Prostate gland (tissue), 2 donors: ENCODE results near the gene RHBDL1.

Experiments
- CTCF ChIP-seq, 4 experiments: fragments of 200-600 bp in 2 of 4; fragments of 450-650 bp in 2 of 4; sonication (generic) in 2 of 4; IDR thresholded peaks; 1 replicate in 3 of 4; 2 replicates in 1 of 4; pipeline ENCODE4 v1.5.1; 2016 to 2019; ENCODE audit warnings: antibody characterized with exemption in 4 of 4, mild to moderate bottlenecking in 2 of 4, moderate library complexity in 2 of 4
- POLR2A ChIP-seq: fragments of 450-650 bp; IDR thresholded peaks from one replicate; pipeline ENCODE4 v1.6.1; 2016; ENCODE audit warnings: antibody characterized with exemption, mild to moderate bottlenecking
- POLR2AphosphoS5 ChIP-seq: sonication (generic); formaldehyde crosslinking; IDR thresholded peaks from one replicate; pipeline ENCODE4 v1.6.1; 2017; ENCODE audit warnings: antibody characterized with exemption

- TF ChIP-seq CTCF (IDR thresholded peaks at IDR 0.05) (no peak), POLR2AphosphoS5 (no peak), POLR2A (no peak)
These were observed 40.5 kb upstream of the RHBDL1 start for GRCh38 chr16:634996-635395.
